ENCODE results near the gene ZNF516. TPM values are rescaled to one million over a fixed set of nuclear protein-coding genes. Genes with fewer than 3 reads are reported as not detected.

Gene ZNF516
- total and polyA plus RNA-seq, 4 donors: 2.5 to 12.2 (median 7.6) TPM

- no peaks in the 10 kb centered on the region for H3K27me3 ChIP-seq (ENCODE audit: control insufficient read depth in 4 of 4, insufficient read depth in 4 of 4, low read length in 3 of 4)
- no peak overlapping the region for H3K27ac ChIP-seq (ENCODE audit: low read depth in 1 of 2, low read length in 2 of 2)
- H3K36me3 ChIP-seq (ENCODE audit: control insufficient read depth in 4 of 4, insufficient read depth in 3 of 4, low read depth in 1 of 4, low read length in 3 of 4): peaks cover 0 to 16% (median 12%) of the 10 kb centered on the region in 4 donors
- H3K4me1 ChIP-seq (ENCODE audit: control insufficient read depth in 4 of 4, insufficient read depth in 4 of 4, low read length in 3 of 4): no peaks in the 10 kb centered on the region
- no peak for TF ChIP-seq FOXA1 (IDR thresholded peaks at IDR 0.05)
- TF ChIP-seq RAD21 (IDR thresholded peaks at IDR 0.05): peak in 1 of 2 donors; percentile 6
- no peaks in the 10 kb centered on the region for H3K9me3 ChIP-seq (ENCODE audit: control insufficient read depth in 4 of 4, low read length in 3 of 4)
- H3K4me3 ChIP-seq (ENCODE audit: low read depth in 1 of 3, low read length in 3 of 3): no peak overlapping the region
- WGBS: 92% methylated on average over 17 of the region's 17 CpGs
- DNase-seq (ENCODE audit: low spot score): no peak
- no peak overlapping the region for H3K9ac ChIP-seq (ENCODE audit: low read depth in 1 of 2, low read length in 2 of 2)
Measured at GRCh38 chr18:76435316-76435989, 59.6 kb downstream of the ZNF516 start.

GRCh38 chr18:76434452-76434851 is 60.6 kb downstream of the ZNF516 start:
- no peak overlapping the region for H3K27ac ChIP-seq (ENCODE audit: low read depth in 1 of 2, low read length in 2 of 2)
- no peaks in the 10 kb centered on the region for H3K27me3 ChIP-seq (ENCODE audit: control insufficient read depth in 4 of 4, insufficient read depth in 4 of 4, low read length in 3 of 4)
- TF ChIP-seq RAD21 (IDR thresholded peaks at IDR 0.05): no peak
- 88% methylated on average over 14 of the region's 14 CpGs for WGBS
- no peaks in the 10 kb centered on the region for H3K4me1 ChIP-seq (ENCODE audit: control insufficient read depth in 4 of 4, insufficient read depth in 4 of 4, low read length in 3 of 4)
- peaks cover 0 to 12% (median 9%) of the 10 kb centered on the region in 4 donors for H3K36me3 ChIP-seq (ENCODE audit: control insufficient read depth in 4 of 4, insufficient read depth in 3 of 4, low read depth in 1 of 4, low read length in 3 of 4)
- no peaks in the 10 kb centered on the region for H3K9me3 ChIP-seq (ENCODE audit: control insufficient read depth in 4 of 4, low read length in 3 of 4)
- H3K4me3 ChIP-seq (ENCODE audit: low read depth in 1 of 3, low read length in 3 of 3): no peak overlapping the region
- no peak overlapping the region for H3K9ac ChIP-seq (ENCODE audit: low read depth in 1 of 2, low read length in 2 of 2)
- DNase-seq (ENCODE audit: low spot score): no peak

GRCh38 chr18:76433788-76434187 is 61.3 kb downstream of the ZNF516 start:
- Histone ChIP-seq H3K4me3 (ENCODE audit: low read depth in 1 of 3, low read length in 3 of 3) (no peak overlapping the region), H3K9me3 (ENCODE audit: control insufficient read depth in 4 of 4, low read length in 3 of 4) (no peaks in the 10 kb centered on the region), H3K4me1 (ENCODE audit: control insufficient read depth in 4 of 4, insufficient read depth in 4 of 4, low read length in 3 of 4) (no peaks in the 10 kb centered on the region), H3K27me3 (ENCODE audit: control insufficient read depth in 4 of 4, insufficient read depth in 4 of 4, low read length in 3 of 4) (no peaks in the 10 kb centered on the region), H3K27ac (ENCODE audit: low read depth in 1 of 2, low read length in 2 of 2) (no peak overlapping the region), H3K36me3 (ENCODE audit: control insufficient read depth in 4 of 4, insufficient read depth in 3 of 4, low read depth in 1 of 4, low read length in 3 of 4) (peaks cover 0 to 12% (median 9%) of the 10 kb centered on the region in 4 donors), H3K9ac (ENCODE audit: low read depth in 1 of 2, low read length in 2 of 2) (no peak overlapping the region)
- no peak for TF ChIP-seq HNF4A (conservative IDR thresholded peaks at IDR 0.05)
- TF ChIP-seq SP1 (IDR thresholded peaks at IDR 0.05): no peak
- TF ChIP-seq JUND (IDR thresholded peaks at IDR 0.05): no peak
- TF ChIP-seq TAF1 (conservative IDR thresholded peaks at IDR 0.05): no peak
- no peak for TF ChIP-seq YY1 (IDR thresholded peaks at IDR 0.05)
- TF ChIP-seq MAX (IDR thresholded peaks at IDR 0.05): no peak
- TF ChIP-seq ATF3 (IDR thresholded peaks at IDR 0.05): no peak
- TF ChIP-seq NR2F2 (IDR thresholded peaks at IDR 0.05): no peak
- no peak for TF ChIP-seq RAD21 (IDR thresholded peaks at IDR 0.05)
- TF ChIP-seq RXRA (IDR thresholded peaks at IDR 0.05): no peak
- no peak for TF ChIP-seq REST (IDR thresholded peaks at IDR 0.05)
- no peak for DNase-seq (ENCODE audit: low spot score)
- WGBS: 98% methylated on average over 17 of the region's 17 CpGs

Data from liver (tissue), 9 donors.